PC-3 (cell line): Measurements from ENCODE around the gene GPC5. TPM values are rescaled to one million over a fixed set of nuclear protein-coding genes. Genes with fewer than 3 reads are reported as not detected.
A peak's percentile ranks its signal among the peaks of the same experiment; 100 is the strongest.

Experiments used
- ATAC-seq: fragments of 200-7000 bp; cut with Tn5 transposase; 2 replicates; pipeline ENCODE4 v1.9.1; 2020; ENCODE audit warnings: mild to moderate bottlenecking, moderate library complexity
- BruUV-seq: library from RNA; stranded (reverse); fragments of 400-500 nt; replicated peaks from 2 replicates; lab custom pipeline; 2021; lab: Mats Ljungman, UMichigan
- CTCF ChIA-PET: fragments of 300-600 bp; sonication (Branson Sonifier 250); formaldehyde crosslinking; loops from one replicate; lab custom pipeline; 2022; ENCODE audit warnings: antibody characterized with exemption; lab: Charles Lee
- POLR2A ChIA-PET: fragments of 300-600 bp; sonication (Branson Sonifier 250); formaldehyde crosslinking; loops from one replicate; lab custom pipeline; 2022; ENCODE audit warnings: antibody characterized with exemption; ENCODE audit not compliant: unreplicated experiment; lab: Charles Lee
- DNase-seq: peaks from one replicate; pipeline ENCODE4 v3.0.0-alpha.2; 2015
- H2AFZ ChIP-seq: fragments of 300-600 bp; sonication (generic); 2 replicates; pipeline ENCODE4 v1.6.0; 2016; ENCODE audit warnings: antibody characterized with exemption, low read length
- H3F3A ChIP-seq: fragments of 300-600 bp; sonication (generic); one replicate; pipeline ENCODE4 v1.6.0; 2017; ENCODE audit warnings: antibody characterized with exemption, low read length, control low read depth, mild to moderate bottlenecking; ENCODE audit not compliant: unreplicated experiment
- H3K27ac ChIP-seq: fragments of 300-600 bp; sonication (generic); 2 replicates; pipeline ENCODE4 v1.5.1; 2016; ENCODE audit warnings: mild to moderate bottlenecking, low read length
- H3K27me3 ChIP-seq: fragments of 300-600 bp; sonication (generic); 2 replicates; pipeline ENCODE4 v1.6.1; 2016; ENCODE audit warnings: low read length, mixed read lengths
- H3K36me3 ChIP-seq: fragments of 300-600 bp; sonication (generic); 2 replicates; pipeline ENCODE4 v1.6.1; 2016; ENCODE audit warnings: low read depth, mixed run types, low read length, mixed read lengths
- H3K4me1 ChIP-seq: fragments of 300-600 bp; sonication (generic); 2 replicates; pipeline ENCODE4 v1.5.1; 2016; ENCODE audit warnings: low read length; ENCODE audit not compliant: insufficient read depth
- H3K4me2 ChIP-seq: fragments of 300-600 bp; sonication (generic); 2 replicates; pipeline ENCODE4 v1.6.0; 2016; ENCODE audit warnings: low read length
- H3K4me3 ChIP-seq: fragments of 300-600 bp; sonication (generic); 2 replicates; pipeline ENCODE4 v1.5.1; 2016; ENCODE audit warnings: mild to moderate bottlenecking, low read length, mixed read lengths
- H3K79me2 ChIP-seq: fragments of 300-600 bp; sonication (generic); 2 replicates; pipeline ENCODE4 v1.6.1; 2017; ENCODE audit warnings: low read length, mixed read lengths
- H3K9ac ChIP-seq: fragments of 300-600 bp; sonication (generic); 2 replicates; pipeline ENCODE4 v1.6.0; 2016; ENCODE audit warnings: mild to moderate bottlenecking, low read length
- H3K9me2 ChIP-seq: fragments of 300-600 bp; sonication (generic); replicated peaks from 2 replicates; pipeline ENCODE4 v1.6.1; 2016; ENCODE audit warnings: mixed run types, low read length, mixed read lengths
- H3K9me3 ChIP-seq: fragments of 300-600 bp; sonication (generic); 2 replicates; pipeline ENCODE4 v1.6.1; 2016; ENCODE audit warnings: low read length, mixed read lengths
- H4K20me1 ChIP-seq: fragments of 300-600 bp; sonication (generic); 2 replicates; pipeline ENCODE4 v1.6.1; 2016; ENCODE audit warnings: low read length, mixed read lengths
- EZH2 ChIP-seq: fragments of 300-600 bp; sonication (generic); IDR thresholded peaks from one replicate; pipeline ENCODE4 v1.6.1; 2017; ENCODE audit warnings: antibody characterized with exemption, mild to moderate bottlenecking, low read length; ENCODE audit not compliant: unreplicated experiment
- EZH2phosphoT487 ChIP-seq: fragments of 300-600 bp; sonication (generic); IDR thresholded peaks from 2 replicates; pipeline ENCODE4 v1.6.1; 2018; ENCODE audit warnings: mild to moderate bottlenecking, antibody characterized with exemption, low read length, borderline replicate concordance
- intact Hi-C: fragments of 100-400 bp; cut with micrococcal nuclease; formaldehyde crosslinking; loops from 2 replicates; pipeline ENCODE4 v1.9.0; 2023
- total RNA-seq: library from RNA; depleted of rRNA; stranded (reverse); fragments of >200 nt; gene quantifications from 2 replicates; pipeline ENCODE4 v1.2.3, GENCODE V29; 2014
- TF ChIP-seq, protein P1 (sequence below): fragments of 300-600 bp; sonication (generic); conservative IDR thresholded peaks from 2 replicates; pipeline ENCODE4 v1.5.1; 2017; ENCODE audit warnings: antibody characterized with exemption, low read depth, mild to moderate bottlenecking, low read length

Gene GPC5
- total RNA-seq, 1 experiment from 2014 or later = not detected

DNA sequence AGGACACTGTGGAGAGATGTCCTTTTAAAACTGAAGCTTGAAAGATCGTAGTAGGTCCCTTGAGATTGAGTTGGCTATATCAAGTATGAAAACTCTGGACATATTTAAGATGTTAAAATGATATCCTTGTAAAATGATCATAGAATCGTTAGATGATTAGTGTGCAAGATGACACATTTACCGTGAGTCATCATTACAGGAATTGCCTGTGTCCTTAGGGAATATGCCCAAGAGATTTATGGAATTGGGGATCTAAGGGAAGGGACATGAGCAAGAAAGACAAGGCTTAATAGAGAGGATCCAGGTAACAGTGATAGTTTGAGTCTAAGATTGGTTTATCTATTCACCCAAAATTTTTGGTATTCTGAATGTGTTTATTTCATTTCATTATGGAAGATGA is 233.7 kb downstream of the GPC5 start:
- ChIA-PET POLR2A (no interaction called here), CTCF (no interaction called here)
- Histone ChIP-seq H3K9me2 (no peaks in the 10 kb centered on the region), H3F3A (no peaks in the 10 kb centered on the region), H3K27ac (no peak overlapping the region), H3K27me3 (no peaks in the 10 kb centered on the region), H3K79me2 (no peaks in the 10 kb centered on the region), H2AFZ (no peak overlapping the region), H4K20me1 (no peaks in the 10 kb centered on the region), H3K4me2 (no peak overlapping the region), H3K4me1 (no peaks in the 10 kb centered on the region), H3K4me3 (no peak overlapping the region), H3K9ac (no peak overlapping the region), H3K36me3 (no peaks in the 10 kb centered on the region), H3K9me3 (no peaks in the 10 kb centered on the region)
- no TSS peak for BruUV-seq
- DNase-seq = peak; percentile 18
- no peak for TF ChIP-seq EZH2
- TF ChIP-seq, protein P1, sequence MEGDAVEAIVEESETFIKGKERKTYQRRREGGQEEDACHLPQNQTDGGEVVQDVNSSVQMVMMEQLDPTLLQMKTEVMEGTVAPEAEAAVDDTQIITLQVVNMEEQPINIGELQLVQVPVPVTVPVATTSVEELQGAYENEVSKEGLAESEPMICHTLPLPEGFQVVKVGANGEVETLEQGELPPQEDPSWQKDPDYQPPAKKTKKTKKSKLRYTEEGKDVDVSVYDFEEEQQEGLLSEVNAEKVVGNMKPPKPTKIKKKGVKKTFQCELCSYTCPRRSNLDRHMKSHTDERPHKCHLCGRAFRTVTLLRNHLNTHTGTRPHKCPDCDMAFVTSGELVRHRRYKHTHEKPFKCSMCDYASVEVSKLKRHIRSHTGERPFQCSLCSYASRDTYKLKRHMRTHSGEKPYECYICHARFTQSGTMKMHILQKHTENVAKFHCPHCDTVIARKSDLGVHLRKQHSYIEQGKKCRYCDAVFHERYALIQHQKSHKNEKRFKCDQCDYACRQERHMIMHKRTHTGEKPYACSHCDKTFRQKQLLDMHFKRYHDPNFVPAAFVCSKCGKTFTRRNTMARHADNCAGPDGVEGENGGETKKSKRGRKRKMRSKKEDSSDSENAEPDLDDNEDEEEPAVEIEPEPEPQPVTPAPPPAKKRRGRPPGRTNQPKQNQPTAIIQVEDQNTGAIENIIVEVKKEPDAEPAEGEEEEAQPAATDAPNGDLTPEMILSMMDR = no peak
- TF ChIP-seq EZH2phosphoT487 = no peak
- intact Hi-C loops = no loop called here
- no peak for ATAC-seq

DNA sequence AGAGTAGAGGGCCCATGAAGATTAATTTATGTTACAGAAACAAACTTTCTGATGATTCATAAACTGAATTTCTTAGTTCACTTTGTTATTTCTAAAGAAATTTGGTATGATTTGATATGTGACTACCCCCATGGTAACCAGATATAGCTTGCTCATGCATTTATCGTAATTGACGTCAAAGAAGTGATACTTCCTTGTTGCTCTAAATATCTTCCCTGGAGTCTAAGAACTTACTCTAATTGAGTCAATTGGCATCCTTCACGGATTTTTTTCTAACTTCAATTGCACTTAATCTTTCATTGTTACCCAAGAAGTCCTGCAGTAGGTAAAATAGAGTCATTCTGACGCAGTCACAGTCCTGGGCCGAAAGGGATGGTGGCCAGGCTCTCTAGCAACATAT is 240.9 kb downstream of the GPC5 start:
- ChIA-PET POLR2A (no interaction called here), CTCF (no interaction called here)
- DNase-seq = no peak
- Histone ChIP-seq H3K9ac (no peak overlapping the region), H3K4me1 (no peaks in the 10 kb centered on the region), H3K4me2 (no peak overlapping the region), H3K36me3 (no peaks in the 10 kb centered on the region), H3F3A (no peaks in the 10 kb centered on the region), H3K4me3 (no peak overlapping the region), H2AFZ (no peak overlapping the region), H3K9me2 (no peaks in the 10 kb centered on the region), H4K20me1 (no peaks in the 10 kb centered on the region), H3K27me3 (no peaks in the 10 kb centered on the region), H3K79me2 (no peaks in the 10 kb centered on the region), H3K9me3 (no peaks in the 10 kb centered on the region), H3K27ac (no peak overlapping the region)
- TF ChIP-seq EZH2phosphoT487 (no peak), EZH2 (no peak)
- TF ChIP-seq, protein P1 = no peak
- ATAC-seq = no peak
- intact Hi-C loops = no loop called here
- BruUV-seq = no TSS peak

DNA sequence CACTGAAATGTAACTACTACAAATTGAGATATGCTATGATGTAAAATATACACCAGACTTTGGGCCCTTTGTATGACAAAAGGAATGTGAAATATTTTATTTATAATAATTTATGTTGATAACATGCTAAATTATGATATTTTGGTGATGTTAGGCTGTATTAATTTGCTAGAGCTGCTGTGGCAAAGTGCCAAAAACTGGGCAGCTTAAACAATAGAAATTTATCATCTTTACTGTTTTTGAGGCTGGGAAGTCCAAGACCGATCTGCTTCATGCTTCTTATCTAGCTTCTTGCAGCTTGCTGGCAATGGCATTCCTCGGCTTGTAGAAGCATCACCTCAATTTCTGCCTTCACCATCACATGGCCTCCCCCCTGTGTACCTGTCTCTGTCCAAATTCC is 245.0 kb downstream of the GPC5 start:
- H3K79me2 ChIP-seq = no peaks in the 10 kb centered on the region
- ATAC-seq (no peak), DNase-seq (no peak)
- BruUV-seq = no TSS peak
- no peaks in the 10 kb centered on the region for H3K9me2 ChIP-seq
- no peaks in the 10 kb centered on the region for H3F3A ChIP-seq
- H4K20me1 ChIP-seq = no peaks in the 10 kb centered on the region
- H3K4me3 ChIP-seq = no peak overlapping the region
- POLR2A ChIA-PET = no interaction called here
- H2AFZ ChIP-seq = no peak overlapping the region
- no peaks in the 10 kb centered on the region for H3K27me3 ChIP-seq
- intact Hi-C loops = no loop called here
- no peak overlapping the region for H3K27ac ChIP-seq
- H3K36me3 ChIP-seq = no peaks in the 10 kb centered on the region
- no peaks in the 10 kb centered on the region for H3K9me3 ChIP-seq
- CTCF ChIA-PET = no interaction called here
- no peak overlapping the region for H3K4me2 ChIP-seq
- TF ChIP-seq, protein P1 = no peak
- TF ChIP-seq EZH2phosphoT487 = no peak
- TF ChIP-seq EZH2 = no peak
- H3K9ac ChIP-seq = no peak overlapping the region
- no peaks in the 10 kb centered on the region for H3K4me1 ChIP-seq
